Epithelial cell of proximal tubule (primary cell): ENCODE results near the gene RSAD1. TPM values are rescaled to one million over a fixed set of nuclear protein-coding genes. Genes with fewer than 3 reads are reported as not detected.
A peak's percentile ranks its signal among the peaks of the same experiment; 100 is the strongest.

ENCODE experiments used
- DNase-seq: peaks from one replicate; pipeline ENCODE4 v3.0.0-alpha.2; 2011; ENCODE audit warnings: low read depth
- H3K4me3 ChIP-seq: 2 replicates; pipeline ENCODE4 v1.5.1; 2011; ENCODE audit warnings: low read depth, mild to moderate bottlenecking, low read length
- CTCF ChIP-seq: conservative IDR thresholded peaks from 2 replicates; pipeline ENCODE4 v1.5.1; 2012; ENCODE audit warnings: low read depth, mild to moderate bottlenecking, low read length
- total RNA-seq: library from RNA; depleted of rRNA; stranded (reverse); fragments of >200 nt; gene quantifications from 2 replicates; pipeline ENCODE4 v1.2.3, GENCODE V29; 2015

RSAD1 gene
- total RNA-seq, 1 donor from 2014 or later = 17.1 TPM

GRCh38 chr17:50511058-50511457, 32.4 kb downstream of the RSAD1 start:
- TF ChIP-seq CTCF = no peak
- no peak overlapping the region for H3K4me3 ChIP-seq
- no peak for DNase-seq

GRCh38 chr17:50513495-50513894, 34.8 kb downstream of the RSAD1 start:
- DNase-seq = no peak
- H3K4me3 ChIP-seq = no peak overlapping the region
- no peak for TF ChIP-seq CTCF

- no peak overlapping the region for H3K4me3 ChIP-seq
- DNase-seq = no peak
- no peak for TF ChIP-seq CTCF
Observed at GRCh38 chr17:50514388-50514787, 35.7 kb downstream of the RSAD1 start.

- TF ChIP-seq CTCF = no peak
- DNase-seq = peak; percentile 35
Observed at GRCh38 chr17:50514936-50515702, 36.5 kb downstream of the RSAD1 start.

GRCh38 chr17:50517011-50517410, 38.4 kb downstream of the RSAD1 start:
- no peak for TF ChIP-seq CTCF

More at GRCh38 chr17:50514936-50515702, 36.5 kb downstream of the RSAD1 start:
- no peak overlapping the region for H3K4me3 ChIP-seq

GRCh38 chr17:50517504-50518383, 39.1 kb downstream of the RSAD1 start:
- H3K4me3 ChIP-seq = no peak overlapping the region
- no peak for TF ChIP-seq CTCF
- DNase-seq = no peak

More at GRCh38 chr17:50517011-50517410, 38.4 kb downstream of the RSAD1 start:
- H3K4me3 ChIP-seq = no peak overlapping the region
- DNase-seq = no peak
